WTC11 (cell line): Measurements from ENCODE around the gene RECQL5.

Experiments
- ESRRA ChIP-seq: sonication (generic); formaldehyde crosslinking; IDR thresholded peaks from 2 replicates; pipeline ENCODE4 v1.8.1; 2022; ENCODE audit warnings: mild to moderate bottlenecking, missing genetic modification reagents, borderline replicate concordance
- TEAD4 ChIP-seq: sonication (generic); formaldehyde crosslinking; IDR thresholded peaks from 2 replicates; pipeline ENCODE4 v1.8.0; 2022; ENCODE audit warnings: mild to moderate bottlenecking, missing genetic modification reagents
- TF ChIP-seq, protein P1 (sequence below): sonication (generic); formaldehyde crosslinking; IDR thresholded peaks from 2 replicates; pipeline ENCODE4 v1.8.0; 2023; ENCODE audit warnings: missing genetic modification reagents
- TF ChIP-seq, protein P2 (sequence below): sonication (generic); formaldehyde crosslinking; IDR thresholded peaks from 2 replicates; pipeline ENCODE4 v1.8.1; 2022; ENCODE audit warnings: low read depth, mild to moderate bottlenecking, moderate library complexity, missing genetic modification reagents, borderline replicate concordance

DNA sequence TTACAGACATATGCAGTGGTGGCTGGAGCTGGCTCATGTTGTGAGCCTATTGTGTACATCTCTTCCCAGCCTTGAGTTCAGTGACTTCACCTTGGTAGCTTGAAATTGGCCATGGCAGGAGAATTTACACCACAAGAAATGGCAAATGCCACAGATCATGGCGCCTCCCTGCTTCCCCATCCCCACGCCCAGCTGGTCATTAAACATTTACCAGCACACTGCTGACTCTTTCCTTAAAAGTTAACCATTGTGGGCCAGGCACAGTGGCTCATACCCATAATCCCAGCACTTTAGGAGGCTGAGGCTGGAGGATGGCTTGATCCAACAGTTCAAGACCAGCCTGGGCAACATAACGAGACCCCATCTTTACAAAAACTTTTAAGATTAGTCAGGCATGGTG, 31.7 kb upstream of the RECQL5 start:
- TF ChIP-seq, protein P1, sequence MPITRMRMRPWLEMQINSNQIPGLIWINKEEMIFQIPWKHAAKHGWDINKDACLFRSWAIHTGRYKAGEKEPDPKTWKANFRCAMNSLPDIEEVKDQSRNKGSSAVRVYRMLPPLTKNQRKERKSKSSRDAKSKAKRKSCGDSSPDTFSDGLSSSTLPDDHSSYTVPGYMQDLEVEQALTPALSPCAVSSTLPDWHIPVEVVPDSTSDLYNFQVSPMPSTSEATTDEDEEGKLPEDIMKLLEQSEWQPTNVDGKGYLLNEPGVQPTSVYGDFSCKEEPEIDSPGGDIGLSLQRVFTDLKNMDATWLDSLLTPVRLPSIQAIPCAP (CRISPR knock-in tag): no peak
- TF ChIP-seq, protein P2, sequence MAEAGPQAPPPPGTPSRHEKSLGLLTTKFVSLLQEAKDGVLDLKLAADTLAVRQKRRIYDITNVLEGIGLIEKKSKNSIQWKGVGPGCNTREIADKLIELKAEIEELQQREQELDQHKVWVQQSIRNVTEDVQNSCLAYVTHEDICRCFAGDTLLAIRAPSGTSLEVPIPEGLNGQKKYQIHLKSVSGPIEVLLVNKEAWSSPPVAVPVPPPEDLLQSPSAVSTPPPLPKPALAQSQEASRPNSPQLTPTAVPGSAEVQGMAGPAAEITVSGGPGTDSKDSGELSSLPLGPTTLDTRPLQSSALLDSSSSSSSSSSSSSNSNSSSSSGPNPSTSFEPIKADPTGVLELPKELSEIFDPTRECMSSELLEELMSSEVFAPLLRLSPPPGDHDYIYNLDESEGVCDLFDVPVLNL (CRISPR knock-in tag): no peak
- TF ChIP-seq TEAD4 (CRISPR knock-in tag) (no peak), ESRRA (CRISPR knock-in tag) (no peak)
